DND-41 (cell line): ENCODE results near the gene KCNIP1.
"Not testable (repeated sequence)": the region's sequence is repeated elsewhere in the genome, so short reads cannot be mapped to it uniquely, and the experiment has no call there.

Experiments
- ATAC-seq: fragments of 200-7000 bp; cut with Tn5 transposase; 3 replicates; pipeline ENCODE4 v1.9.1; 2021; ENCODE audit warnings: low read depth; ENCODE audit not compliant: insufficient read depth
- DNase-seq: peaks from one replicate; pipeline ENCODE4 v3.0.0-alpha.2; 2020
- H2AFZ ChIP-seq: 2 replicates; pipeline ENCODE4 v1.6.0; 2012; ENCODE audit warnings: low read depth, low read length
- H3K27ac ChIP-seq: 2 replicates; pipeline ENCODE4 v1.5.1; 2012; ENCODE audit warnings: low read length, inconsistent platforms
- H3K27me3 ChIP-seq: fragments of 200-600 bp; sonication (generic); 2 replicates; pipeline ENCODE4 v1.6.0; 2012; ENCODE audit warnings: low read length, mild to moderate bottlenecking, inconsistent platforms; ENCODE audit not compliant: insufficient read depth, poor library complexity
- H3K36me3 ChIP-seq: 2 replicates; pipeline ENCODE4 v1.5.1; 2012; ENCODE audit warnings: low read length, inconsistent platforms; ENCODE audit not compliant: insufficient read depth
- H3K4me1 ChIP-seq: 2 replicates; pipeline ENCODE4 v1.5.1; 2012; ENCODE audit warnings: mild to moderate bottlenecking, low read length; ENCODE audit not compliant: insufficient read depth
- H3K4me2 ChIP-seq: 2 replicates; pipeline ENCODE4 v1.6.0; 2012; ENCODE audit warnings: mild to moderate bottlenecking, moderate library complexity, low read length, inconsistent platforms; ENCODE audit not compliant: insufficient read depth
- H3K4me3 ChIP-seq, 2 experiments: fragments of 200-600 bp in 1 of 2; shearing (Covaris generic) in 1 of 2; 2 replicates each; pipeline ENCODE4 v1.5.1; 2012 to 2016; ENCODE audit warnings: inconsistent platforms in 2 of 2, low read length in 2 of 2, mild to moderate bottlenecking in 2 of 2, low read depth in 1 of 2, moderate library complexity in 1 of 2
- H3K79me2 ChIP-seq: 2 replicates; pipeline ENCODE4 v1.6.0; 2012; ENCODE audit warnings: low read length, inconsistent platforms; ENCODE audit not compliant: insufficient read depth
- H3K9ac ChIP-seq: 2 replicates; pipeline ENCODE4 v1.6.0; 2012; ENCODE audit warnings: low read depth, mild to moderate bottlenecking, inconsistent platforms, low read length, moderate library complexity
- H3K9me3 ChIP-seq: 2 replicates; pipeline ENCODE4 v1.5.1; 2012; ENCODE audit warnings: low read length, moderate library complexity, mild to moderate bottlenecking, inconsistent platforms; ENCODE audit not compliant: insufficient read depth, severe bottlenecking
- H4K20me1 ChIP-seq: 2 replicates; pipeline ENCODE4 v1.6.0; 2012; ENCODE audit warnings: low read length; ENCODE audit not compliant: insufficient read depth
- EZH2 ChIP-seq: IDR thresholded peaks from 3 replicates; pipeline ENCODE4 v1.6.1; 2012; ENCODE audit warnings: borderline replicate concordance, low read depth, mild to moderate bottlenecking, moderate library complexity, low read length, inconsistent platforms; ENCODE audit not compliant: severe bottlenecking
- TF ChIP-seq, protein P1 (sequence below): IDR thresholded peaks from 2 replicates; pipeline ENCODE4 v1.5.1; 2012; ENCODE audit warnings: borderline replicate concordance, low read length, moderate library complexity, mild to moderate bottlenecking; ENCODE audit not compliant: poor library complexity, severe bottlenecking; ENCODE audit errors: extremely low read depth

Gene KCNIP1

DNA sequence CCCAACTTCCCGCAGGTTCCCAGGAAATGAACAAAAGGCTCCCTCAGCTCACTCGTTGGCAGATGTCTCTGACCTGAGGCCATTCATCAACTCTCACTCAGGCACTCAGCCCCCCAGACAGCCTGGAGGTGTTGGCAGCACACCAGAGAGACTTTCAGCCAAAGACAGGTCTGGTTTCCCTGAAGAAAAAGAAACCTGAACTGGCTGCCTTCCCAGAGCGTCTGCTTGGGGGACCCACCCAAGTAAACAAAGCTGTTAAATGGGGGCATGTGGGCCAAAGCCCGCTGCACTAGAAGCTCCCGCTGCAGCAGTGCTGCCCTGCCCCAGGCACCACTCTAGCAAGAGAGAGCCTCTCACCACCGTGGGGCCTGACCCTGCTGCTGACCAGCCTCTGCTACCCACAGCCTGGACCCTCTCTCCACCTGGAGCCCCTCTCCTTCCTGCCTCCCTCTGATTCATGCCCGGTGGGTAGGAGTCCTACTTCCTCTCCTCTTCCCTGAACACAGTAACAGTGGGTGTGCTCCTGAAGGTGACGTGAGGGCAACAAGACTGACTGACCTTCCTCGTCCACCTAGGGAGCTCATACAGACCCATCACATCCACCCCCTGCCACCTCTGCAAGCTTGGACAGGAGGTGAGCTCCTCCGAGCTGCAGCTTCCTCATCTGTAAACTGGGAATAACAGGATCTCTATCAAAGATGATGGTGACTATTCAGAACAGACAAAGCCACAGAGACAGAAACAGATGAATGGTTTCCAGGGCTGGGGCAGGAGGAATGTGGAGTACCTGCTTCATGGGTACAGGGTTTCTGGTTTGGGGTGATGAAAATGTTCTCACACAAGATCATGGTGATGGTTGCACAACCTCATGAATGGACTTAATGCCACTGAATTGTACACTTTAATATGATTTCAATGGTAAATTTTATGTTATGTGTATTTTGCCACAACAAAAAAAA is 248.7 kb downstream of the KCNIP1 start:
- Histone ChIP-seq H3K4me1 (no peaks in the 10 kb centered on the region), H3K27me3 (no peaks in the 10 kb centered on the region), H2AFZ (no peak overlapping the region), H3K4me3 (no peak overlapping the region), H3K9me3 (no peaks in the 10 kb centered on the region), H3K79me2 (no peaks in the 10 kb centered on the region), H4K20me1 (no peaks in the 10 kb centered on the region), H3K9ac (no peak overlapping the region), H3K36me3 (no peaks in the 10 kb centered on the region), H3K27ac (no peak overlapping the region), H3K4me2 (no peak overlapping the region)
- no peak for ATAC-seq
- TF ChIP-seq, protein P1, sequence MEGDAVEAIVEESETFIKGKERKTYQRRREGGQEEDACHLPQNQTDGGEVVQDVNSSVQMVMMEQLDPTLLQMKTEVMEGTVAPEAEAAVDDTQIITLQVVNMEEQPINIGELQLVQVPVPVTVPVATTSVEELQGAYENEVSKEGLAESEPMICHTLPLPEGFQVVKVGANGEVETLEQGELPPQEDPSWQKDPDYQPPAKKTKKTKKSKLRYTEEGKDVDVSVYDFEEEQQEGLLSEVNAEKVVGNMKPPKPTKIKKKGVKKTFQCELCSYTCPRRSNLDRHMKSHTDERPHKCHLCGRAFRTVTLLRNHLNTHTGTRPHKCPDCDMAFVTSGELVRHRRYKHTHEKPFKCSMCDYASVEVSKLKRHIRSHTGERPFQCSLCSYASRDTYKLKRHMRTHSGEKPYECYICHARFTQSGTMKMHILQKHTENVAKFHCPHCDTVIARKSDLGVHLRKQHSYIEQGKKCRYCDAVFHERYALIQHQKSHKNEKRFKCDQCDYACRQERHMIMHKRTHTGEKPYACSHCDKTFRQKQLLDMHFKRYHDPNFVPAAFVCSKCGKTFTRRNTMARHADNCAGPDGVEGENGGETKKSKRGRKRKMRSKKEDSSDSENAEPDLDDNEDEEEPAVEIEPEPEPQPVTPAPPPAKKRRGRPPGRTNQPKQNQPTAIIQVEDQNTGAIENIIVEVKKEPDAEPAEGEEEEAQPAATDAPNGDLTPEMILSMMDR, result no peak
- TF ChIP-seq EZH2, result no peak
- DNase-seq, result no peak

DNA sequence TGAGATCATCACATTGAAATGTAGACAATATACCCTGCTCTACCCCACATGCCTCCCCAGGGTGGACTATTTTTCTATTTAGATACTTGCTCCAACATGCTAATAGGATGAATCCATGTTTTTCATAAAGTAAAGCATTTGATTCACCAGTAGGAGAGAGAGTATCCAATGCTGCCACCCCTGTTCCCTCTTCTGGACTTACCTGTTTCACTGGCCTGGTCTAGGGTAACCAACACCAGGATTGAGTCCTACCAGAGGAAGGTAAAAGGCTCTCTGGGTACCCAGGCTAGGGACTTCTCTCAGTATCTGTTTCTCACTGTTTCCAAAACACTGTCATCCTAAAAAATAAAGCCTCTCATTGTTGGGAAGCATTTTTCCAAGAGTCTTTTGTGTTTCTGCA is 249.5 kb downstream of the KCNIP1 start:
- H3K4me1 ChIP-seq, result no peaks in the 10 kb centered on the region
- no peak for DNase-seq
- H3K9ac ChIP-seq, result no peak overlapping the region
- no peaks in the 10 kb centered on the region for H3K9me3 ChIP-seq
- no peaks in the 10 kb centered on the region for H3K79me2 ChIP-seq
- no peaks in the 10 kb centered on the region for H3K36me3 ChIP-seq
- H3K4me3 ChIP-seq, result no peak overlapping the region
- no peak overlapping the region for H3K4me2 ChIP-seq
- H3K27me3 ChIP-seq, result no peaks in the 10 kb centered on the region
- TF ChIP-seq, protein P1, result no peak
- no peak for TF ChIP-seq EZH2
- ATAC-seq, result no peak
- no peak overlapping the region for H2AFZ ChIP-seq
- no peak overlapping the region for H3K27ac ChIP-seq
- H4K20me1 ChIP-seq, result no peaks in the 10 kb centered on the region

DNA sequence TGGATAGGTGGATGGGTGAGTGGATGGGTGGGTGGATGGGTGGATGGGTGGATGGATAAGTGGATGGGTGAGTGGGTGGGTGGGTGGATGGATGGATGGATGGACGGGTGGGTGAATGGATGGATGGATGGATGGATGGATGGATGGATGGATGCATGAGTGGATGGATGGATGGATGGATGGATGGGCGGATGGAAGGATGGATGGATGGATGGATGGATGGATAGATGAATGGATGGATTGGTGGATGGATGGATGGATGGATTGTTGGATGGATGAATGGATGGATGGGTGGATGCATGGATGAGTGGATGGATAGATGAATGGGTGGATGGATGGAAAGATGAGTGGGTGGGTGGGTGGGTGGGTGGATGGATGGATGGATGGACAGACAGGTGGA is 250.7 kb downstream of the KCNIP1 start:
- not testable (repeated sequence) for H3K4me2 ChIP-seq, H3K36me3 ChIP-seq, H4K20me1 ChIP-seq, H3K27me3 ChIP-seq, DNase-seq, H2AFZ ChIP-seq, ATAC-seq, H3K27ac ChIP-seq, H3K9me3 ChIP-seq, H3K79me2 ChIP-seq, H3K4me1 ChIP-seq, H3K9ac ChIP-seq, H3K4me3 ChIP-seq

DNA sequence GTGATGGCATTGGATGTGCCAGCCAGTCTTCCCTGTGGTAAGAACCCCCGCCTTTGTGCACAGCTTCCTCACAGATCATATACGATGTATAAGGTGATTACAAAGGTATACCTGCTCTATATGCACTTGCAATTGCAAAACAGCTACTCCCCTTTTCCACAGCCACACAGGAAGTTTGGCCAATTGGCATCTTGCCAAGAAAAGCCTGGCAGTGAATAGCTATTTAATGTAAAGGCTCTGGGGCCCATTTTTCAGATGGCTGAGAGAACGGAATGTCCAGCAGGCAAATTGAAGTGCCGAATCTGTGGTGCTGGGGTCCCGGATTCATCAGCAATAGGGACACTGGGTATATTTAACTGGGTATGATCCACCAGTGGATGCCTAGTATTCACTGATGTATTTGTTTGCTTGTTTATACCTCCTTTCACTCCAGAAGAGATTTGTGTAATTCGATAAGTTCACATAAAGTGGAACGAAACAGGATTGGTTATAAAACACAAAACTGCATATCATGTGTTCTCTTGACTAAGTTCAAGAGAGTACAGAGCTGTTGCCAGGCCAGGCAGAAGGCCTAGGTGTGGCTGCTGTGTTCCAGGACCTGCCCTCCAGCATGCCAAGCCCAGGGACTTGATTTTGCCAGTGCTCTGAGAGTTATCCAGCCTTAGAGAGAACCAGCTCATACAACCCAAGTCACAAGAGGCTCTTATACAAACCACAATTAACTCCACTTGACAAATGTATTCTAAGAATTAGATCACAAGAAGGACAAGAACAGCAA is 252.0 kb downstream of the KCNIP1 start:
- TF ChIP-seq EZH2, result no peak
- TF ChIP-seq, protein P1, result no peak
- H4K20me1 ChIP-seq, result no peaks in the 10 kb centered on the region
- H3K27me3 ChIP-seq, result no peaks in the 10 kb centered on the region
- H3K4me3 ChIP-seq, result no peak overlapping the region
- H3K27ac ChIP-seq, result no peak overlapping the region
- H3K4me1 ChIP-seq, result no peaks in the 10 kb centered on the region
- no peak for ATAC-seq
- H3K36me3 ChIP-seq, result no peaks in the 10 kb centered on the region
- no peak overlapping the region for H2AFZ ChIP-seq
- H3K9me3 ChIP-seq, result no peaks in the 10 kb centered on the region
- no peak overlapping the region for H3K4me2 ChIP-seq
- no peak for DNase-seq
- no peaks in the 10 kb centered on the region for H3K79me2 ChIP-seq
- H3K9ac ChIP-seq, result no peak overlapping the region
